GM20000 (cell line): ENCODE measurements around the gene PDE6G.

Experiments
- DNase-seq: peaks from one replicate; pipeline ENCODE4 v3.0.0; 2012; ENCODE audit warnings: low spot score
- CTCF ChIP-seq: IDR thresholded peaks from 2 replicates; pipeline ENCODE4 v1.5.1; 2012; ENCODE audit warnings: mild to moderate bottlenecking, control low read depth; ENCODE audit errors: extremely low read depth, missing control alignments

Gene PDE6G

GRCh38 chr17:81656118-81656743, at the start of gene PDE6G:
Gene PDE6G (minus strand): TSS chr17:81656542. CDS start chr17:81653305, 3,237 bp downstream.
- no peak for TF ChIP-seq CTCF
- DNase-seq: no peak

DNA sequence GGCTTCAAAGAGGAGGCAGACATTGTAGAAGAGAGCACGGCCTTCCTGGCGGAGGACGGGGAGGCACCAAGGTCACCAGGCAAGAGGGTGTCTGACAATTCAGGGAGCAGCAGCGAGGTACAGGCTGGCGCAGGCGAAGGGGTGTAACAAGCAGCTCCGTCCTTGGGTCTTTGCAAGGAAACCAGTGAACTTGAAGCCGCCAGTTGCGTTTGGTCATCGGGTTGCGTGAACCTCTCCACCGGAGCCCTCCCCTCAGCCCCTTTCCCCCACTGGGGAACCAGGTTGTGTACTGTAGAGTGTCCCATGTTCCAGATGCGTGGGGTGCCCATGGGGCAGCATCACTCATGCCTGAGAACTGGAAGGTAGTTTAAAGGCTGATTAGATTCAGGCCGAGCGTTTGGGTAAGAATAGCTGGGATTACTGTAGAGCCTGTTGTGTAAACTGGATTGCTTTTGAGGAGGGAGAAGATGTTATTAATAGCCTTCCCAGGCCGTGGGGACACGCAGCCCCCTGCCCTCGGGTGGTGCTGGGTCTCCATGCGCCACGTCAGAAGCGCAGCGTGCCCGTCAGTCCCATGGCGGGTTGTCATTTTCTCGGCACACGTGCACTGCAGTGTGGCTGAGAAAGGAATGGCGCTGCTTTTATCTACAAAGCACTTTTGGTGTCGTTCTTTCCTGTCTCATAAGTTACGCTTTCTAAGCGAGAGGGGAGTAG, 49.3 kb upstream of the PDE6G start:
- TF ChIP-seq CTCF: no peak
- DNase-seq: no peak

GRCh38 chr17:81703747-81704654, 47.7 kb upstream of the PDE6G start:
- TF ChIP-seq CTCF: no peak

DNA sequence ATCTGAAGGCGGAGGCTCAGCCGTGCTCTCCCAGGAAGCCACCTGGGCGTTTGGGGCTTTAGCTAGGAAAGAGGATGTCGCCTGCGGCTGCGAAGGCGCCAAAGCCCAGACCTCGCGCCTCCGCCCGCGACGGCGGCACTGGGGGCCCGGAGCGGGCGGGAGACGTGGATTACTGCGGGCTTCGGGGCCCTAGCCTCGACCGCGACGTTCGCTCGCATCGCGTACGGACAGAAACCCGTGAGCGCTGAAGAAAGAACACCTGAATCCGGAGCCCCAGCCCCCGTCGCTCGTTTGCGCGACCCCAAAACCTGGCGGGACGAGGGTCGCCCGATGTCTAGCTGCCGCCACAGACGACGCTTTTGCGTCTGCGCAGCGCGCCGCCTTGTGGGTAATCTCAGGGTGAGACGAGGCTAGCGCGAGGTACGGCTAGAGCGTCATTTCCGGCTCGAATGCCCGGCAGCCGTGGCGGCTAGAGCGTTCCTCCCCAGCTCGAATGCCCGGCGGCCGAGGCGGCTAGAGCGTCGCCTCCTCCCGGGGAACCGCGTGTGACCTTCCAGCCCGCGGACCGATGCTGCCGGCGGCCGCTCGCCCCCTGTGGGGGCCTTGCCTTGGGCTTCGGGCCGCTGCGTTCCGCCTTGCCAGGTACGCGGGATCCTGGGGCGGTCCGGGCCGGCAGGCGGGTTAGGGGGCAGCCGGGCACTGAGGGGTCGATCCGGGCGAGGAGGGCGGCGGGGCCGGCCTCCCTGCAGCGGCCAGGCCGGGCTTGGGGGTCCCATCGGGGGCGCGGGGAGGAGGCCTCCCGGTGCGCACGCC, 46.8 kb upstream of the PDE6G start, which contains the start of gene MRPL12:
Gene MRPL12, plus strand, starts transcription at position 434 of the 813 bp plus-strand sequence. Its CDS starts 135 bp downstream, at position 569.
- TF ChIP-seq CTCF: no peak
- DNase-seq: peak; percentile 99

More at GRCh38 chr17:81703747-81704654, 47.7 kb upstream of the PDE6G start:
- no peak for DNase-seq

DNA sequence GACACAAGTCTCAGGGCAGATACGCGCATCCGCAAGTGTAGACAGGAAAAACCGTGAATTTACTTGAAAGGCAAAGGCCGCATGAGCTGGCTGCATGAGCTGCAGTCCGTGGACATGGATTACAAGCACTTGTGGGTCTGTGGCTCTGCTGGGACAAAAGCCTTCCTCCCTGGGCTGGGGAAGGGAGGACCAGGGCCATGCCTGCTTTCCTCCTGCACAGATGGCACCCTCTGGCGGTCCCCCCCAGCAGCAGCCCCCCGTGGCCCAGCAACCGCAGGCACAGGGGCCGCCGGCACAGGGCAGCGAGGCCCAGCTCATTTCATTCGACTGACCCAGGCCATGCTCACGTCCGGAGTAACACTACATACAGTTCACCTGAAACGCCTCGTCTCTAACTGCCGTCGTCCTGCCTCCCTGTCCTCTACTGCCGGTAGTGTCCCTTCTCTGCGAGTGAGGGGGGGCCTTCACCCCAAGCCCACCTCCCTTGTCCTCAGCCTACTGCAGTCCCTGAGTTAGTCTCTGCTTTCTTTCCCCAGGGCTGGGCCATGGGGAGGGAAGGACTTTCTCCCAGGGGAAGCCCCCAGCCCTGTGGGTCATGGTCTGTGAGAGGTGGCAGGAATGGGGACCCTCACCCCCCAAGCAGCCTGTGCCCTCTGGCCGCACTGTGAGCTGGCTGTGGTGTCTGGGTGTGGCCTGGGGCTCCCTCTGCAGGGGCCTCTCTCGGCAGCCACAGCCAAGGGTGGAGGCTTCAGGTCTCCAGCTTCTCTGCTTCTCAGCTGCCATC, 45.1 kb upstream of the PDE6G start:
- DNase-seq: no peak
- TF ChIP-seq CTCF: no peak
